Fibroblast of the aortic adventitia (primary cell): ENCODE measurements around the gene IRS2. TPM values are rescaled to one million over a fixed set of nuclear protein-coding genes. Genes with fewer than 3 reads are reported as not detected.

Experiments
- DNase-seq: peaks from one replicate; pipeline ENCODE4 v3.0.0-alpha.2; 2010; ENCODE audit warnings: low read depth
- H3K4me3 ChIP-seq: 2 replicates; pipeline ENCODE4 v1.5.1; 2011; ENCODE audit warnings: low read depth, mild to moderate bottlenecking, control low read depth, low read length, moderate library complexity
- CTCF ChIP-seq: IDR thresholded peaks from 2 replicates; pipeline ENCODE4 v1.5.1; 2011; ENCODE audit warnings: mild to moderate bottlenecking, low read length, control low read depth, inconsistent platforms; ENCODE audit not compliant: insufficient read depth
- total RNA-seq: library from RNA; depleted of rRNA; stranded (reverse); fragments of >200 nt; gene quantifications from 2 replicates; pipeline ENCODE4 v1.2.3, GENCODE V29; 2012; ENCODE audit warnings: low replicate concordance

The IRS2 gene
- total RNA-seq, 1 donor: 4.3 TPM

- no peak for DNase-seq
- no peak for TF ChIP-seq CTCF
- no peak overlapping the region for H3K4me3 ChIP-seq
Measured at GRCh38 chr13:109764470-109765291, 21.7 kb downstream of the IRS2 start.

- no peak for DNase-seq
- no peak for TF ChIP-seq CTCF
- no peak overlapping the region for H3K4me3 ChIP-seq
Measured at GRCh38 chr13:109764045-109764444, 22.3 kb downstream of the IRS2 start.

GRCh38 chr13:109762791-109763190 is 23.6 kb downstream of the IRS2 start:
- no peak for DNase-seq
- no peak for TF ChIP-seq CTCF
- no peak overlapping the region for H3K4me3 ChIP-seq

- H3K4me3 ChIP-seq: no peak overlapping the region
- TF ChIP-seq CTCF: no peak
- DNase-seq: no peak
Measured at GRCh38 chr13:109761695-109762094, 24.7 kb downstream of the IRS2 start.

GRCh38 chr13:109760951-109761350 is 25.4 kb downstream of the IRS2 start:
- TF ChIP-seq CTCF: no peak
- H3K4me3 ChIP-seq: no peak overlapping the region
- DNase-seq: no peak

- no peak for TF ChIP-seq CTCF
- DNase-seq: no peak
- H3K4me3 ChIP-seq: no peak overlapping the region
Measured at GRCh38 chr13:109760402-109760801, 26.0 kb downstream of the IRS2 start.

GRCh38 chr13:109759609-109760008 is 26.8 kb downstream of the IRS2 start:
- no peak for TF ChIP-seq CTCF
- no peak for DNase-seq
- H3K4me3 ChIP-seq: no peak overlapping the region
